K562 (cell line): ENCODE measurements around the gene BOLA1. TPM values are rescaled to one million over a fixed set of nuclear protein-coding genes. Genes with fewer than 3 reads are reported as not detected.

ENCODE experiments used
- ATF1 ChIP-seq, 2 experiments: fragments of 450-650 bp in 1 of 2; IDR thresholded peaks; 2 replicates each; pipeline ENCODE4 v1.6.1; 2016; ENCODE audit warnings: missing compliant biosample characterization in 1 of 2, missing genetic modification characterization in 1 of 2
- CREM ChIP-seq: IDR thresholded peaks from 2 replicates; pipeline ENCODE4 v1.6.1; 2014; ENCODE audit warnings: antibody characterized with exemption, low read depth
- DMBX1 ChIP-seq: fragments of 250-450 bp; sonication (Bioruptor Pico); IDR thresholded peaks from 2 replicates; pipeline ENCODE4 v1.8.0; 2022; ENCODE audit warnings: inconsistent platforms, mild to moderate bottlenecking, moderate library complexity, borderline replicate concordance
- ETV6 ChIP-seq, 3 experiments: fragments of 150-350 bp in 1 of 3; sonication (generic) in 1 of 3; formaldehyde crosslinking in 1 of 3; IDR thresholded peaks; 2 replicates each; pipeline versions ENCODE4 v1.6.1 to v1.8.0; 2014 to 2022; ENCODE audit warnings: borderline replicate concordance in 2 of 3, low read depth in 2 of 3, antibody characterized with exemption in 1 of 3, low read length in 1 of 3, mild to moderate bottlenecking in 1 of 3, missing genetic modification reagents in 1 of 3
- HDAC1 ChIP-seq, 2 experiments: fragments of 450-650 bp; IDR thresholded peaks; 2 replicates each; pipeline ENCODE4 v1.6.1; 2016 to 2017; ENCODE audit warnings: inconsistent platforms in 1 of 2, mild to moderate bottlenecking in 1 of 2, moderate library complexity in 1 of 2
- KDM4B ChIP-seq, 2 experiments: fragments of 450-650 bp in 1 of 2; sonication (generic) in 1 of 2; IDR thresholded peaks; 2 replicates each; pipeline ENCODE4 v1.6.1; 2016 to 2017; ENCODE audit warnings: borderline replicate concordance in 2 of 2, antibody characterized with exemption in 1 of 2, low read depth in 1 of 2, mild to moderate bottlenecking in 1 of 2
- MECOM ChIP-seq: fragments of 250-450 bp; sonication (Bioruptor Pico); IDR thresholded peaks from 2 replicates; pipeline ENCODE4 v1.8.0; 2022; ENCODE audit warnings: inconsistent platforms
- NR2C1 ChIP-seq, 2 experiments: fragments of 450-650 bp; IDR thresholded peaks; 2 replicates each; pipeline ENCODE4 v1.6.1; 2017; ENCODE audit warnings: mild to moderate bottlenecking in 2 of 2, antibody characterized with exemption in 1 of 2, inconsistent platforms in 1 of 2, missing compliant biosample characterization in 1 of 2, missing genetic modification characterization in 1 of 2
- PHF21A ChIP-seq: fragments of 450-650 bp; IDR thresholded peaks from 2 replicates; pipeline ENCODE4 v1.6.1; 2017; ENCODE audit warnings: low read depth, borderline replicate concordance
- RBM39 ChIP-seq: fragments of 200-400 bp; formaldehyde crosslinking; optimal IDR thresholded peaks from 2 replicates; pipeline ENCODE3; 2018; ENCODE audit warnings: low read depth, low read length
- RNF2 ChIP-seq: sonication (generic); IDR thresholded peaks from 2 replicates; pipeline ENCODE4 v1.6.1; 2016
- SMARCE1 ChIP-seq: fragments of 450-650 bp; IDR thresholded peaks from 2 replicates; pipeline ENCODE4 v1.7.1; 2016; ENCODE audit warnings: mild to moderate bottlenecking
- TRIM24 ChIP-seq, 2 experiments: fragments of 450-650 bp; IDR thresholded peaks; 2 replicates each; pipeline ENCODE4 v1.6.1; 2016
- TSC22D4 ChIP-seq: fragments of 450-650 bp; IDR thresholded peaks from 2 replicates; pipeline ENCODE4 v1.6.1; 2016; ENCODE audit warnings: missing genetic modification characterization, missing biosample characterization, control low read depth
- ZBTB1 ChIP-seq: sonication (generic); formaldehyde crosslinking; IDR thresholded peaks from 2 replicates; pipeline ENCODE4 v1.8.1; 2023; ENCODE audit warnings: missing genetic modification reagents, low read depth, mild to moderate bottlenecking, borderline replicate concordance
- ZC3H11A ChIP-seq: IDR thresholded peaks from 2 replicates; pipeline ENCODE4 v1.6.1; 2012; ENCODE audit warnings: low read depth, low read length, improper control_type of control experiment
- ZNF263 ChIP-seq: sonication (generic); formaldehyde crosslinking; IDR thresholded peaks from 2 replicates; pipeline ENCODE4 v1.8.0; 2022; ENCODE audit warnings: mild to moderate bottlenecking, missing genetic modification reagents, borderline replicate concordance
- ZNF324 ChIP-seq: fragments of 250-450 bp; sonication (Bioruptor Pico); IDR thresholded peaks from 2 replicates; pipeline ENCODE4 v1.4.0; 2020; ENCODE audit warnings: mild to moderate bottlenecking
- ZNF668 ChIP-seq: fragments of 250-450 bp; sonication (Bioruptor Pico); IDR thresholded peaks from 2 replicates; pipeline ENCODE4 v1.8.0; 2022; ENCODE audit warnings: mild to moderate bottlenecking, inconsistent platforms
- polyA plus RNA-seq, 8 experiments: library from polyadenylated mRNA; depleted of rRNA in 4 of 8; stranded (reverse) in 5 of 8; unstranded in 3 of 8; fragments of >200 nt; fragmentation: Nextera tagmentation in 2 of 8; fragmentation: Illumina TruSeq in 1 of 8; extraction: Ambion mirVana in 2 of 8; extraction: Trizol in 1 of 8; gene quantifications; 2 replicates each; pipeline versions ENCODE4 v1.2.1 to v1.2.3, GENCODE V29; 2011 to 2014; ENCODE audit warnings: inconsistent platforms in 1 of 8, missing spikeins in 1 of 8
- total RNA-seq, 7 experiments: library from RNA; depleted of rRNA in 6 of 7; stranded (reverse); fragments of >200 nt in 6 of 7; fragmentation: Illumina TruSeq in 2 of 7; extraction: Trizol in 2 of 7; gene quantifications; 2 replicates each; pipeline versions ENCODE4 v1.2.1 to v1.2.3, GENCODE V29; 2011 to 2021; ENCODE audit warnings: low replicate concordance in 1 of 7
- TF ChIP-seq, protein P1 (sequence below): fragments of 200-400 bp; formaldehyde crosslinking; IDR thresholded peaks from 2 replicates; pipeline ENCODE4 v1.6.1; 2017; ENCODE audit warnings: mild to moderate bottlenecking, low read depth, low read length, moderate library complexity
- TF ChIP-seq, protein P2 (sequence below): fragments of 250-450 bp; sonication (Bioruptor Pico); IDR thresholded peaks from 2 replicates; pipeline ENCODE4 v1.5.1; 2021; ENCODE audit warnings: mild to moderate bottlenecking
- TF ChIP-seq, protein P3 (sequence below): fragments of 150-350 bp; conservative IDR thresholded peaks from 2 replicates; pipeline ENCODE4 v1.6.1; 2014; ENCODE audit warnings: low read length

Gene BOLA1
- total and polyA plus RNA-seq, 9 of the 15 experiments (the other 6 are each of a cell fraction or from before 2014, with no cell fraction given), result 0.18 to 1.2 (median 0.40) TPM; not detected in 2

DNA sequence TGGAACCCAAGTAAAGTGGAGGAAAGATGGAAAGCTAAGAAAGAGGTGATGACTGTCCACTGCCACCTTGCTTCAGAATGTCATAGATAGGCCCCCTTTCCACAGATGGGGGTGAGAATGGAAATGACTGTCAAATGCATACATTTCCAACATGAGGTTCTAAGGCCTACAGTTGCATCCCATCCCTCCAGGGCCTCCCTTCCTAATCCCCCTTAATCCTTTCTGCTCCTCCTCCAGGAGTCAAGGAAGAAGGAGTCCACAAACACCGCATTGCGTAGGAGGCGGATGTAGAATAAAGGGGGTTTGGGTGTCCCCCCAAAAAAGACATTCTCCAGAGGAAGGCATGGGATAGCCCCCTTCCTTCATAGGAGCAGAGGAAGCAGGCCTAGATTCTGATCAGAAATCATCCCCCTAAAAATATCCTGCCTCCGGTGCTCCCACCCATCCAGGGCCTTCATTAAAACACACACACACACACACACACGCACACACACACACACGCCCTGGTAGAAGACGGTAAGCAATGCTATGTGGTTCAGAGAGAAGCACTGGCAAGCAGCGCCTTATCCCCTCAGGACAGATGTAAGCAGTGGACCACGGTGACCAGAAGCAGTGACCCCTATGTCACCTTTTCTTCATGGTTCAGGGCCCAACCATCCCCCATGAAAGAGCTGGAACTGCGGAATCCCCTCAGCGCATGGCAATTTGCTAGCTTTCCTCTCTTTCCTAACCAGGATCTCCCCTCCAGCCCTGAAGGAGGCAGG, 16.2 kb downstream of the BOLA1 start (continued):
- TF ChIP-seq, protein P1, sequence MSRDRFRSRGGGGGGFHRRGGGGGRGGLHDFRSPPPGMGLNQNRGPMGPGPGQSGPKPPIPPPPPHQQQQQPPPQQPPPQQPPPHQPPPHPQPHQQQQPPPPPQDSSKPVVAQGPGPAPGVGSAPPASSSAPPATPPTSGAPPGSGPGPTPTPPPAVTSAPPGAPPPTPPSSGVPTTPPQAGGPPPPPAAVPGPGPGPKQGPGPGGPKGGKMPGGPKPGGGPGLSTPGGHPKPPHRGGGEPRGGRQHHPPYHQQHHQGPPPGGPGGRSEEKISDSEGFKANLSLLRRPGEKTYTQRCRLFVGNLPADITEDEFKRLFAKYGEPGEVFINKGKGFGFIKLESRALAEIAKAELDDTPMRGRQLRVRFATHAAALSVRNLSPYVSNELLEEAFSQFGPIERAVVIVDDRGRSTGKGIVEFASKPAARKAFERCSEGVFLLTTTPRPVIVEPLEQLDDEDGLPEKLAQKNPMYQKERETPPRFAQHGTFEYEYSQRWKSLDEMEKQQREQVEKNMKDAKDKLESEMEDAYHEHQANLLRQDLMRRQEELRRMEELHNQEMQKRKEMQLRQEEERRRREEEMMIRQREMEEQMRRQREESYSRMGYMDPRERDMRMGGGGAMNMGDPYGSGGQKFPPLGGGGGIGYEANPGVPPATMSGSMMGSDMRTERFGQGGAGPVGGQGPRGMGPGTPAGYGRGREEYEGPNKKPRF, result no peak
- TF ChIP-seq, protein P2, sequence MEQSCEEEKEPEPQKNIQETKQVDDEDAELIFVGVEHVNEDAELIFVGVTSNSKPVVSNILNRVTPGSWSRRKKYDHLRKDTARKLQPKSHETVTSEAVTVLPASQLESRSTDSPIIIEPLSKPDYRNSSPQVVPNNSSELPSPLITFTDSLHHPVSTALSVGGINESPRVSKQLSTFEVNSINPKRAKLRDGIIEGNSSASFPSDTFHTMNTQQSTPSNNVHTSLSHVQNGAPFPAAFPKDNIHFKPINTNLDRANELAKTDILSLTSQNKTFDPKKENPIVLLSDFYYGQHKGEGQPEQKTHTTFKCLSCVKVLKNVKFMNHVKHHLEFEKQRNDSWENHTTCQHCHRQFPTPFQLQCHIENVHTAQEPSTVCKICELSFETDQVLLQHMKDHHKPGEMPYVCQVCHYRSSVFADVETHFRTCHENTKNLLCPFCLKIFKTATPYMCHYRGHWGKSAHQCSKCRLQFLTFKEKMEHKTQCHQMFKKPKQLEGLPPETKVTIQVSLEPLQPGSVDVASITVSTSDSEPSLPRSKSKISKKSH (CRISPR knock-in tag), result no peak
- TF ChIP-seq KDM4B (IDR thresholded peaks at IDR 0.05; ENCODE audit: borderline replicate concordance in 2 of 2, low read depth in 1 of 2), result no peak
- TF ChIP-seq ATF1 (CRISPR knock-in tag; IDR thresholded peaks at IDR 0.05), result no peak
- no peak for TF ChIP-seq ATF1 (tag; IDR thresholded peaks at IDR 0.05)
- no peak for TF ChIP-seq TSC22D4 (tag)
- TF ChIP-seq RBM39, result no peak
- peak; percentile 19; the same call in 1 of the 2 replicates for TF ChIP-seq NR2C1 (IDR thresholded peaks at IDR 0.05)
- no peak for TF ChIP-seq NR2C1 (tag; IDR thresholded peaks at IDR 0.05)
- TF ChIP-seq DMBX1, result no peak
- no peak for TF ChIP-seq ZNF668 (CRISPR knock-in tag)
- no peak for TF ChIP-seq ETV6 (IDR thresholded peaks at IDR 0.05; ENCODE audit: borderline replicate concordance in 1 of 2, low read depth in 2 of 2, low read length in 1 of 2)
- TF ChIP-seq ETV6 (CRISPR knock-in tag; IDR thresholded peaks at IDR 0.05; ENCODE audit: borderline replicate concordance), result no peak
- TF ChIP-seq CREM, result peak; percentile 39; the same call in 1 of the 2 replicates
- no peak for TF ChIP-seq PHF21A
- TF ChIP-seq, protein P3, sequence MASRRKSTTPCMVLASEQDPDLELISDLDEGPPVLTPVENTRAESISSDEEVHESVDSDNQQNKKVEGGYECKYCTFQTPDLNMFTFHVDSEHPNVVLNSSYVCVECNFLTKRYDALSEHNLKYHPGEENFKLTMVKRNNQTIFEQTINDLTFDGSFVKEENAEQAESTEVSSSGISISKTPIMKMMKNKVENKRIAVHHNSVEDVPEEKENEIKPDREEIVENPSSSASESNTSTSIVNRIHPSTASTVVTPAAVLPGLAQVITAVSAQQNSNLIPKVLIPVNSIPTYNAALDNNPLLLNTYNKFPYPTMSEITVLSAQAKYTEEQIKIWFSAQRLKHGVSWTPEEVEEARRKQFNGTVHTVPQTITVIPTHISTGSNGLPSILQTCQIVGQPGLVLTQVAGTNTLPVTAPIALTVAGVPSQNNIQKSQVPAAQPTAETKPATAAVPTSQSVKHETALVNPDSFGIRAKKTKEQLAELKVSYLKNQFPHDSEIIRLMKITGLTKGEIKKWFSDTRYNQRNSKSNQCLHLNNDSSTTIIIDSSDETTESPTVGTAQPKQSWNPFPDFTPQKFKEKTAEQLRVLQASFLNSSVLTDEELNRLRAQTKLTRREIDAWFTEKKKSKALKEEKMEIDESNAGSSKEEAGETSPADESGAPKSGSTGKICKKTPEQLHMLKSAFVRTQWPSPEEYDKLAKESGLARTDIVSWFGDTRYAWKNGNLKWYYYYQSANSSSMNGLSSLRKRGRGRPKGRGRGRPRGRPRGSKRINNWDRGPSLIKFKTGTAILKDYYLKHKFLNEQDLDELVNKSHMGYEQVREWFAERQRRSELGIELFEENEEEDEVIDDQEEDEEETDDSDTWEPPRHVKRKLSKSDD, result no peak
- TF ChIP-seq ZNF324 (CRISPR knock-in tag), result no peak
- TF ChIP-seq SMARCE1, result peak; percentile 25; the same call in 1 of the 2 replicates
- peak in 1 of 2 experiments; percentile 41; a peak in 1 of 4 replicates for TF ChIP-seq HDAC1 (IDR thresholded peaks at IDR 0.05)
- no peak for TF ChIP-seq ZC3H11A
- peak in 1 of 2 experiments; percentile 22; a peak in 1 of 4 replicates for TF ChIP-seq TRIM24 (IDR thresholded peaks at IDR 0.05)
- no peak for TF ChIP-seq RNF2
- no peak for TF ChIP-seq MECOM (CRISPR knock-in tag)
- TF ChIP-seq ZBTB1 (CRISPR knock-in tag), result no peak
- TF ChIP-seq ZNF263 (CRISPR knock-in tag), result 0 out of 2 replicates have a peak, but pooled peaks have one; percentile 60
